HG02981 (cell line): Measurements from ENCODE around the gene GNAQ.

Experiments
- ATAC-seq: cut with Tn5 transposase; IDR thresholded peaks from one replicate; pipeline ENCODE4 v1.9.1; 2021; ENCODE audit warnings: mild to moderate bottlenecking, moderate library complexity; ENCODE audit not compliant: unreplicated experiment

The GNAQ gene

GRCh38 chr9:77946969-77947620 lies 84.5 kb downstream of the GNAQ start:
- ATAC-seq = no peak

GRCh38 chr9:77946296-77946695 lies 85.3 kb downstream of the GNAQ start:
- ATAC-seq = no peak

- ATAC-seq = no peak
These were observed 85.8 kb downstream of the GNAQ start for GRCh38 chr9:77945798-77946197.

GRCh38 chr9:77944556-77945243 lies 86.9 kb downstream of the GNAQ start:
- ATAC-seq = no peak

GRCh38 chr9:77943057-77943456 lies 88.6 kb downstream of the GNAQ start:
- no peak for ATAC-seq

GRCh38 chr9:77939149-77939668 lies 92.4 kb downstream of the GNAQ start:
- ATAC-seq = no peak

GRCh38 chr9:77938163-77938562 lies 93.4 kb downstream of the GNAQ start:
- no peak for ATAC-seq

- ATAC-seq = no peak
These were observed 95.6 kb downstream of the GNAQ start for GRCh38 chr9:77935974-77936373.

GRCh38 chr9:77935211-77935610 lies 96.4 kb downstream of the GNAQ start:
- no peak for ATAC-seq

- no peak for ATAC-seq
These were observed 97.6 kb downstream of the GNAQ start for GRCh38 chr9:77933976-77934375.

- ATAC-seq = no peak
These were observed 98.6 kb downstream of the GNAQ start for GRCh38 chr9:77933019-77933418.

- ATAC-seq = no peak
These were observed 101.7 kb downstream of the GNAQ start for GRCh38 chr9:77929942-77930341.

GRCh38 chr9:77927265-77927664 lies 104.3 kb downstream of the GNAQ start:
- no peak for ATAC-seq

- no peak for ATAC-seq
These were observed 105.2 kb downstream of the GNAQ start for GRCh38 chr9:77926371-77926878.

GRCh38 chr9:77922591-77922990 lies 109.0 kb downstream of the GNAQ start:
- no peak for ATAC-seq

GRCh38 chr9:77917800-77918199 lies 113.8 kb downstream of the GNAQ start:
- no peak for ATAC-seq

- ATAC-seq = no peak
These were observed 114.8 kb downstream of the GNAQ start for GRCh38 chr9:77916820-77917219.

GRCh38 chr9:77916410-77916819 lies 115.2 kb downstream of the GNAQ start:
- ATAC-seq = no peak

GRCh38 chr9:77915744-77916143 lies 115.9 kb downstream of the GNAQ start:
- ATAC-seq = no peak

GRCh38 chr9:77912895-77913693 lies 118.5 kb downstream of the GNAQ start:
- ATAC-seq = no peak

GRCh38 chr9:77911928-77912327 lies 119.7 kb downstream of the GNAQ start:
- ATAC-seq = no peak
